Calu3 (cell line): ENCODE data around the gene NECTIN4. TPM values are rescaled to one million over a fixed set of nuclear protein-coding genes. Genes with fewer than 3 reads are reported as not detected.
A peak's percentile ranks its signal among the peaks of the same experiment; 100 is the strongest.
"Not testable (repeated sequence)": the region's sequence is repeated elsewhere in the genome, so short reads cannot be mapped to it uniquely, and the experiment has no call there.

Source experiments
- BruUV-seq: library from RNA; stranded (reverse); fragments of 400-500 nt; replicated peaks from 2 replicates; lab custom pipeline; 2021; lab: Mats Ljungman, UMichigan
- CTCF ChIA-PET: fragments of 300-600 bp; sonication (Branson Sonifier 250); formaldehyde crosslinking; loops from one replicate; lab custom pipeline; 2022; ENCODE audit warnings: antibody characterized with exemption; lab: Charles Lee
- DNase-seq: peaks from one replicate; pipeline ENCODE4 v3.0.0; 2022
- H3K27ac Mint-ChIP-seq: one replicate; pipeline ENCODE4 v1.8.0; 2022; ENCODE audit warnings: mixed read lengths; ENCODE audit not compliant: unreplicated experiment
- H3K27me3 Mint-ChIP-seq: one replicate; pipeline ENCODE4 v1.8.0; 2022; ENCODE audit warnings: mixed read lengths; ENCODE audit not compliant: unreplicated experiment
- H3K36me3 Mint-ChIP-seq: one replicate; pipeline ENCODE4 v1.8.0; 2022; ENCODE audit warnings: mild to moderate bottlenecking, moderate library complexity, mixed read lengths; ENCODE audit not compliant: insufficient read depth, unreplicated experiment
- H3K4me1 Mint-ChIP-seq: one replicate; pipeline ENCODE4 v1.8.0; 2022; ENCODE audit warnings: mild to moderate bottlenecking, low read depth, mixed read lengths; ENCODE audit not compliant: unreplicated experiment
- H3K4me3 Mint-ChIP-seq: one replicate; pipeline ENCODE4 v1.8.0; 2022; ENCODE audit warnings: mild to moderate bottlenecking, low read depth, moderate library complexity, mixed read lengths; ENCODE audit not compliant: unreplicated experiment
- H3K9me3 Mint-ChIP-seq: one replicate; pipeline ENCODE4 v1.8.0; 2022; ENCODE audit warnings: low read depth, mixed read lengths; ENCODE audit not compliant: unreplicated experiment
- intact Hi-C: fragments of 100-400 bp; cut with micrococcal nuclease; formaldehyde crosslinking; loops from one replicate; pipeline ENCODE4 v1.10.0; 2022; ENCODE audit not compliant: unreplicated experiment
- total RNA-seq: library from RNA; stranded (reverse); gene quantifications from 2 replicates; pipeline ENCODE4 v1.2.3, GENCODE V29; 2022
- TF ChIP-seq, protein P1 (sequence below): fragments of 200-600 bp; IDR thresholded peaks from one replicate; pipeline ENCODE4 v1.8.0; 2022; ENCODE audit warnings: antibody characterized with exemption; ENCODE audit not compliant: unreplicated experiment

The NECTIN4 gene
- total RNA-seq, 1 experiment from 2014 or later = 24.9 TPM

DNA sequence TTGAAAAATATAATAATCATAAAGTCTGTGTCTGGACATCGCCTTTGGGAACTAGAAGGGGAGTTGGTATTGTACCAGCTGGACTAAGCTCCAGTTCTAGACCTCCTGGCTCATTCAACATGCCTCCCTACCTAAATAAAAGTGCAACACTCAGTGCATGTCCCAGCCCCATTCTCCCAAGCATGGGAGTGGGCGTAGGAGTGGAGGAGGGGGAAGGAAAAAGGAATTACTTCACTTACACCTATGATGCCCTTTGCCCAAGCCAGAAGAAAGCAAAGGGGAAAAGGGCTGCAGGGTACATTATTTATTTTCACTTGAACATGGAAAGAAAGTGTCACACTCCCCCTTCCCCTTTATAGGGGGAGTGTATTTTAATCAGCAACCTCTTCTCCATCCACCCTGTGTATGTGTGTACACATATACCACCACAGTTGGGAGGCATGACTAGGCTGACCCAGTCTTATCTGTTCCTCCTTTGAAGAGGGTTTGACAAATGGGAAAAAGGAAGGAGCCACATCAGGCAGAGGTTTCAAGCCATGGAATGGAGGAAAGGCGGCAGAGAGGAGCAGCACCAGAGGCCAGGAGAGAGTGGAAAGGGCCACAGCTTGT, 31.8 kb upstream of the NECTIN4 start:
- intact Hi-C loops = no loop called here
- H3K9me3 Mint-ChIP-seq = no peaks in the 10 kb centered on the region
- no TSS peak for BruUV-seq

DNA sequence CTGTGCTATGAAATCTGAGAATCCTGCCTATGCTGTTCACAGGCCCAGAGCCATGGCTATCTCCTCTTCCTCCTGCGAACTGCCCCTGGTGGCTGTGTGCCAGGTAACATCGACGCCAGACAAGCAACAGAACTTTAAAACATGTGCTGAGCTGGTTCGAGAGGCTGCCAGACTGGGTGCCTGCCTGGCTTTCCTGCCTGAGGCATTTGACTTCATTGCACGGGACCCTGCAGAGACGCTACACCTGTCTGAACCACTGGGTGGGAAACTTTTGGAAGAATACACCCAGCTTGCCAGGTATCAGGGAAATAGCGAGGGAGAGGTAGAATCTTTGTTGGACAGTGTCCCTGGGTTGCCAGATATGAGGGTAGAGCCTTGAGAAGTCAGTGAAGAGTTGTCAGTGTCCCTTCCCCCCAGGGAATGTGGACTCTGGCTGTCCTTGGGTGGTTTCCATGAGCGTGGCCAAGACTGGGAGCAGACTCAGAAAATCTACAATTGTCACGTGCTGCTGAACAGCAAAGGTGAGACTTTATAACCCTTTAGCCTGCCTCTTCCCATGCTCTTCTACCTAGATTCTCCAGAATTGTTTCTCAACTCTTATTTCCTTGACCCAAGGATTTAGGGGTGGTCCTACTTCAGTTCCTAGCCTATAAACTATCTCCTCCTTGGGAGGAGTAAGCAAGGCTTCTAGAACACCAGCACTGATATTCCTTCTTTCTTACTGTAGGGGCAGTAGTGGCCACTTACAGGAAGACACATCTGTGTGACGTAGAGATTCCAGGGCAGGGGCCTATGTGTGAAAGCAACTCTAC, 29.9 kb upstream of the NECTIN4 start:
- CTCF ChIA-PET = no interaction called here
- intact Hi-C loops = loop anchor here (2.0 kb wide), 1 partner anchor 14 kb away; the partner anchor contains the start of gene DEDD
- peaks cover 93% of the 10 kb centered on the region for H3K36me3 Mint-ChIP-seq
- DNase-seq = peak; percentile 36
- H3K27me3 Mint-ChIP-seq = no peaks in the 10 kb centered on the region
- peaks cover 38% of the 10 kb centered on the region for H3K4me1 Mint-ChIP-seq
- H3K4me3 Mint-ChIP-seq = peak overlapping the region; percentile 99
- TF ChIP-seq, protein P1, sequence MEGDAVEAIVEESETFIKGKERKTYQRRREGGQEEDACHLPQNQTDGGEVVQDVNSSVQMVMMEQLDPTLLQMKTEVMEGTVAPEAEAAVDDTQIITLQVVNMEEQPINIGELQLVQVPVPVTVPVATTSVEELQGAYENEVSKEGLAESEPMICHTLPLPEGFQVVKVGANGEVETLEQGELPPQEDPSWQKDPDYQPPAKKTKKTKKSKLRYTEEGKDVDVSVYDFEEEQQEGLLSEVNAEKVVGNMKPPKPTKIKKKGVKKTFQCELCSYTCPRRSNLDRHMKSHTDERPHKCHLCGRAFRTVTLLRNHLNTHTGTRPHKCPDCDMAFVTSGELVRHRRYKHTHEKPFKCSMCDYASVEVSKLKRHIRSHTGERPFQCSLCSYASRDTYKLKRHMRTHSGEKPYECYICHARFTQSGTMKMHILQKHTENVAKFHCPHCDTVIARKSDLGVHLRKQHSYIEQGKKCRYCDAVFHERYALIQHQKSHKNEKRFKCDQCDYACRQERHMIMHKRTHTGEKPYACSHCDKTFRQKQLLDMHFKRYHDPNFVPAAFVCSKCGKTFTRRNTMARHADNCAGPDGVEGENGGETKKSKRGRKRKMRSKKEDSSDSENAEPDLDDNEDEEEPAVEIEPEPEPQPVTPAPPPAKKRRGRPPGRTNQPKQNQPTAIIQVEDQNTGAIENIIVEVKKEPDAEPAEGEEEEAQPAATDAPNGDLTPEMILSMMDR = peak; percentile 59
- H3K27ac Mint-ChIP-seq = peak overlapping the region; percentile 95
- no TSS peak for BruUV-seq
- no peaks in the 10 kb centered on the region for H3K9me3 Mint-ChIP-seq

More for the DNA sequence above, 31.8 kb upstream of the NECTIN4 start:
- no peak for DNase-seq
- peaks cover 23% of the 10 kb centered on the region for H3K4me1 Mint-ChIP-seq
- no peak overlapping the region for H3K4me3 Mint-ChIP-seq
- peaks cover 90% of the 10 kb centered on the region for H3K36me3 Mint-ChIP-seq
- TF ChIP-seq, protein P1 = no peak
- no peak overlapping the region for H3K27ac Mint-ChIP-seq
- CTCF ChIA-PET = interaction anchor here (0.6 to 0.8 kb wide), 4 partner anchors 23 to 898 kb away, joined by 4 to 9 read pairs (median 5); partner anchors contain the start of gene TOMM40L
- H3K27me3 Mint-ChIP-seq = no peaks in the 10 kb centered on the region

DNA sequence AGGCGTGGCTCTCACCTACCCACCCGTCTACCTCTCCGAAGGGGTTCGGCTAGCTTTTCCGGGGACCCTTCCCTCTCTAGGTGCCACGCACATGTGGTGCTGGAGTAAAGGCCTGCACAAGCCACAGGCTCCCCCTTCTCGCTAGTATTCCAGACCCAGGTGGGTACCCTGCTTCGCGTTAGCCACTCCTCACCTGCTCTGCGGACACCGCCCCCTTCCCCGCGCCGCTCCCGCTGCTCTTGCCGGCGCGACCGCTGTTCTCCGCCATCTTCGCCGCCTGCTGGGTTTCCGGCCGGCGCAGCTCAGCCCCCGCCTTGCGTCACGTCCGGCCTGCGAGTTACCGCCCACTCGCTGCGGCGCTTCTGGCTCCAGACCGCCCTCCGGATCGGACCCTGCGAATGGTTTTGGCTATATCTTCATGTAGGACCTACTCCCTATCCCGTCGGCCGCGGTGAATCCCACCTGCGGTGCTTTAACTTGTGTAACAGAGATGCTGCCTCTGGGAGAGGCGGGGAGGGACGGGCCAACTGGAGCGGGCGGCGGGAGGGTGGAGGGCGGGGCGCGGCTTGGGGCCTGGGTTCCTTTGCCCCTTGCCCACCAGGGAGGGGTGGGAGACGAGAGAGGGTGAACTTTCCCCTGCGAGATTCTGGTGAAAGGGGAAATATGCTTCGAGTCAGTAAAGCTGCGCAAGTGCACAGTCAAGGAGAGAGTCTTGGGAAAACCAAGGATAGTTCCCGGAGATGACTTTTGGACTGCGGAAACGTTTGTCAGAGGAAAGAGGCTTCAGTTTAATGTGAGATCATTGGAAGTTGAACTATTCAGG, 28.6 kb upstream of the NECTIN4 start, which contains the start of the genes NIT1 and PFDN2:
TSS of gene NIT1 (plus strand) at position 347 of the 823 bp plus-strand sequence. CDS start at position 419, 72 bp downstream.
TSS of gene PFDN2 (minus strand) at position 279 of the 823 bp plus-strand sequence. CDS start at position 268, 11 bp downstream.
- no peaks in the 10 kb centered on the region for H3K27me3 Mint-ChIP-seq
- intact Hi-C loops = loop anchor here (2.0 kb wide), 1 partner anchor 15 kb away; the partner anchor contains the start of gene DEDD
- peak within 1 kb of the TSS; percentile 99 for H3K4me3 Mint-ChIP-seq
- CTCF ChIA-PET = interaction anchor here (0.7 to 1.6 kb wide), 6 partner anchors 10 to 32 kb away, joined by 3 to 8 read pairs (median 5); no protein-coding TSS in a partner anchor
- peaks cover 86% of the 10 kb centered on the region for H3K36me3 Mint-ChIP-seq
- peaks cover 52% of the 10 kb centered on the region for H3K4me1 Mint-ChIP-seq
- H3K9me3 Mint-ChIP-seq = no peaks in the 10 kb centered on the region
- DNase-seq = peak; percentile 91
- BruUV-seq = no TSS peak
- peak within 1 kb of the TSS; percentile 95 for H3K27ac Mint-ChIP-seq
- TF ChIP-seq, protein P1 = peak; percentile 0

DNA sequence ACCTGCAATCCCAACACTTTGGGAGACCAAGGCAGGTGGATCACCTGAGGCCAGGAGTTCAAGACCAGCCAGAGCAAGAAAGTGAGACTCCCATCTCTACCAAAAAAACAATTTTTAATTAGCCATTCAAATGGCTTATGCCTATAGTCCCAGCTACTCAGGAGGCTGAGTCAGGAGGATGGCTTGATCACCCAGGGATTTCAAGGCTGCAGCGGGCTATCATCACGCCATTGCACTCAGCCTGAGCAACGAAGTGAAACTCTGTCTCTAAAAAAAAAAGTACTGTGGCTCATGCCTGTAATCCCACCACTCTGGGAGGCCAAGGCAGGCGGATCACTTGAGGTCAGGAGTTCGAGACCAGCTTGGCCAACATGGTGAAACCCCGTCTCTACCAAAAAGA, 26.6 kb upstream of the NECTIN4 start:
- H3K4me3 Mint-ChIP-seq = peak overlapping the region; percentile 99
- BruUV-seq, DNase-seq, H3K27me3 Mint-ChIP-seq, intact Hi-C loops, H3K9me3 Mint-ChIP-seq, CTCF ChIA-PET: not testable (repeated sequence)
- H3K27ac Mint-ChIP-seq = peak overlapping the region; percentile 94
- peaks cover 62% of the 10 kb centered on the region for H3K4me1 Mint-ChIP-seq
- H3K36me3 Mint-ChIP-seq = peaks cover 72% of the 10 kb centered on the region
